ENCODE data around the gene ADARB2.

The ADARB2 gene

DNA sequence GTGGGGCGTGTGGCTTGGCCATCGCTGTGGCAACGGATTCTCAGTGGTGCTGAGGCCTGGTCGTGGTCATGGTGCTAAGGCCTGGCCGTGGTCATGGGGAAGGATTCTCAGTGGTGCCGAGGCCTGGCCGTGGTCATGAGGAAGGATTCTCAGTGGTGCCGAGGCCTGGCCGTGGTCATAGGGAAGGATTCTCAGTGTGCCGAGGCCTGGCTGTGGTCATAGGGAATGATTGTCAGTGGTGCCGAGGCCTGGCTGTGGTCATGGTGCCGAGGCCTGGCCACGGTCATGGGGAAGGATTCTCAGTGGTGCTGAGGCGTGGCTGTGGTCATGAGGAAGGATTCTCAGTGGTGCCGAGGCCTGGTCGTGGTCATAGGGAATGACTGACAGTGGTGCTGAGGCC is 327.9 kb downstream of the ADARB2 start:
- TF ChIP-seq PAX5 (IDR thresholded peaks at IDR 0.05; ENCODE audit: insufficient read depth, low read length, severe bottlenecking) (no peak), POLR2AphosphoS5 (IDR thresholded peaks at IDR 0.05; ENCODE audit: low read depth, low read length) (no peak), POLR2A (IDR thresholded peaks at IDR 0.05; ENCODE audit: low read depth, low read length) (no peak), SPI1 (IDR thresholded peaks at IDR 0.05; ENCODE audit: low read depth, low read length) (no peak), TAF1 (IDR thresholded peaks at IDR 0.05; ENCODE audit: low read depth, low read length) (no peak), POU2F2 (IDR thresholded peaks at IDR 0.05; ENCODE audit: low read depth, low read length) (no peak)
- DNase-seq (ENCODE audit: insufficient read length, low spot score) = no peak
- no peak for FAIRE-seq

DNA sequence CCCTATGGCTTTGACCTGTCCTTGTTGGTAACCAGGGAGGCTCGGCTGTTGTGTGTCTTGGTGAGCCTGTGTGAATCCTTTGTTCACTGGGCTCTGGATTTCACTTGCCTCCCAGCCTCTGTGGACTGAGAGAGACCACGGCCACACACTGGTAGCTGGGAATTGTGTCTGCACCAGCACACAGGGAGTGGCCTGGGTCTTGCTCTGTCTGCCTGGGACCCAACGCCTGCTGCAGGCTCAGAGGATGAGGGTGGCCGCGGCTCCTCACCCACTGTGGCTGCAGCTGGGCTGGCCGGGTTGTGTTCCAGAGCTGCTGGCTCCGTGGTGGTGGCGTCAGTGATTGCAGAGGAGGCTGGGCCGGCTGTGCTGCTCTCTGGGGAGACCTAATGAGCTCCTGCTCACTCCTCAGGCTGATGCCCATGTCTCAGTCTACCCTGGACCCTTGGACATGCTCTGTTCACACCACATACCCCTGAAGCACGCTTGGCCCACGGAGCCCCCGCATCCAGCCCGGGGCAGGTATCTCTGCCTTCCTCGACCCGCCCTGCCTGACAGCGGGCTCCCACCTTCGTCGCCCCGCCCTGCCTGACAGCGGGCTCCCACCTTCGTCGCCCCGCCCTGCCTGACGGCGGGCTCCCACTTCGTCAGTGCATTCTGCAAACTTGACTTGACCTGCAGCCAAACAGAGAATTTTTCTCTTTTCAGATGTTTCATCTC is 328.5 kb downstream of the ADARB2 start:
- no peak for FAIRE-seq
- TF ChIP-seq SPI1 (IDR thresholded peaks at IDR 0.05; ENCODE audit: low read depth, low read length) (no peak), TAF1 (IDR thresholded peaks at IDR 0.05; ENCODE audit: low read depth, low read length) (no peak), POU2F2 (IDR thresholded peaks at IDR 0.05; ENCODE audit: low read depth, low read length) (no peak), POLR2AphosphoS5 (IDR thresholded peaks at IDR 0.05; ENCODE audit: low read depth, low read length) (no peak), PAX5 (IDR thresholded peaks at IDR 0.05; ENCODE audit: insufficient read depth, low read length, severe bottlenecking) (no peak)
- DNase-seq (ENCODE audit: insufficient read length, low spot score) = no peak

DNA sequence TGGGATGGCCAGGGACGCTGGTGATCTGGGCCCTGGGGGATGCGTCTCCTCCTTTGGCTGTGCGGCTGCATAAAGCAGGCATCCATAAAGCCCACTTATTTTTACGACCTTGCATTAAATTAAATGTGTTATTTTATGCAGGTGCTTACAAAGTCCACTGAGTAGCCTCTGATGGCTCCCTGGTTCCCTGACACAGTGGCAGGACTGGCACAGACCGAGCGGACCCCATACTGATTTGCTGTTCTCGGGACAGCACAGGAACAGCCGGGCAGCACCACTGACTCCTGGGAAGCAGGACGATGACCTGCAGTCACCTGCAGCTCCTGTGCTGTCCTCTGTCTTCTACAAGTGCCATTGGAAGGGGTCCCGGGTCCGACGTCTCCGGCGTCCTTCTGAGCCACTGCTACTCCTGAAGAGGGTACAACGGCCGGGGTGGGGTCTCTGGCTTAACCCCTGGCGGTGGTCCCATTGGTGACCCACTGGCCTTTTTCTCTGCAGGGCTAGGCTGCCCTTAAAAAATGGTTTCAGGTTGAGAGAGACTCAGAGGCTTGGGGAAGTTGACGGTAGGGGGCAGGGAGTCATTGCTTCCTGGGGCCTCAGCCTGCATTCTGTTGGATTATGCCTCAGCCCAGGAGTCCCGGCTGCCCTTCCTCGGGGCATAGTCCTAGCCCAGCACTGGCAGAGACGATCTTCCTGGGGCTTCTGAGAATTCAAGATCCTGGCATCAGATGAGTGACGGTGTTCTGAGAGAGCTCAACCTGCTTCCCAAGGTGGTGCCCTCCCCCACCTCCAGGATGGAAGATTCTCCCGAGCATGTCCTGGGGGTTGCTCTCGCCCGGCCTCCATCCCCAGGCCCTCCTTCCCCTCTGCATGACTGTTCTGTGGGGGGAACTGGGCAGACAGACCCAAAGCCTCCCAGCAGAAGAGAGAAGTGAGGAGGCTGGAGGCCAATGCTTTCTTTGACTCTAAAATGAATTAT is 330.1 kb downstream of the ADARB2 start:
- no peak for DNase-seq (ENCODE audit: insufficient read length, low spot score)
- TF ChIP-seq SPI1 (IDR thresholded peaks at IDR 0.05; ENCODE audit: low read depth, low read length) (no peak), POLR2A (IDR thresholded peaks at IDR 0.05; ENCODE audit: low read depth, low read length) (no peak), TAF1 (IDR thresholded peaks at IDR 0.05; ENCODE audit: low read depth, low read length) (no peak), POU2F2 (IDR thresholded peaks at IDR 0.05; ENCODE audit: low read depth, low read length) (no peak), POLR2AphosphoS5 (IDR thresholded peaks at IDR 0.05; ENCODE audit: low read depth, low read length) (no peak), PAX5 (IDR thresholded peaks at IDR 0.05; ENCODE audit: insufficient read depth, low read length, severe bottlenecking) (no peak)
- FAIRE-seq = no peak

DNA sequence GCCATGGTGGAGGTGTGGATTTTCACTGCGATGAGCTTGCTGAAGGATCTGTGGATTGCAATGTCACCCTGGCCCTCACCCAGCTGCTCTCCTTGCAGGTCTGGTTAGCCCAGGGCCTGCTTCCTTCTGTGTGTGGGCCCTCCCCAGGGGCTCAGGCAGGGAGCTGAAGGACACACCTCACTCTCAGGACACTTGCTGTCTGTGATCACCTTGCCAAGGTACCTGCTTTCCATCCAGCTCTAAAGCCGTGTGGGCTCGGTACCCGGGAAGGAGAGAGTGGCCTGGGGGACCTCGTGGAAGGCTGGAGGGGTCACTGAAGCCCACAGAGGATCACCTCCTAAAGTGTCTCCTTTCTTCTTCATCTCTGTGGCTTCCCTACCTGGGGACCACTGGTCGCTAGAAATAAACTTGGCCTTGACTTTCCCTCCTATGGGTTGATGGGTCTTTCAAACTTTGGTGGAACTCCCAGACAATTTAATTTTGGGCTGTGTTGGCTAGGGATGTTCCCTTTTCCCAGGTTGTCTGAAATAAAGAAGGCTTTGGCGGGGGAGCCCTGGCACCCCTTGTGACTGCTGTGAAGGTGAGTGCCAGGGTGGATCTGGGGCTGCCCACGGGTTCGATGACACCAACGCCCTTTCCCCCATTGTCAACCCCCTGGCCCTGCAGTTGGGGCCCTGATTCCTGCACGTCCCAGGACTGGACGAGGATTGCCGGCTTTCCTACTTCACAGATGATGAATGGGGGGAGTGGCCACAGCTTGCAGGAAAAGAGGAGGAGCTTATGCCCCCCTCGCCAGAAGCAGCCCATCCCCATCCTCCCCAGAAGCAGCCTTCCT is 331.0 kb downstream of the ADARB2 start:
- TF ChIP-seq POLR2A (IDR thresholded peaks at IDR 0.05; ENCODE audit: low read depth, low read length) (no peak), POU2F2 (IDR thresholded peaks at IDR 0.05; ENCODE audit: low read depth, low read length) (no peak), PAX5 (IDR thresholded peaks at IDR 0.05; ENCODE audit: insufficient read depth, low read length, severe bottlenecking) (no peak), POLR2AphosphoS5 (IDR thresholded peaks at IDR 0.05; ENCODE audit: low read depth, low read length) (no peak), TAF1 (IDR thresholded peaks at IDR 0.05; ENCODE audit: low read depth, low read length) (no peak), SPI1 (IDR thresholded peaks at IDR 0.05; ENCODE audit: low read depth, low read length) (no peak)
- DNase-seq (ENCODE audit: insufficient read length, low spot score) = no peak
- FAIRE-seq = no peak

DNA sequence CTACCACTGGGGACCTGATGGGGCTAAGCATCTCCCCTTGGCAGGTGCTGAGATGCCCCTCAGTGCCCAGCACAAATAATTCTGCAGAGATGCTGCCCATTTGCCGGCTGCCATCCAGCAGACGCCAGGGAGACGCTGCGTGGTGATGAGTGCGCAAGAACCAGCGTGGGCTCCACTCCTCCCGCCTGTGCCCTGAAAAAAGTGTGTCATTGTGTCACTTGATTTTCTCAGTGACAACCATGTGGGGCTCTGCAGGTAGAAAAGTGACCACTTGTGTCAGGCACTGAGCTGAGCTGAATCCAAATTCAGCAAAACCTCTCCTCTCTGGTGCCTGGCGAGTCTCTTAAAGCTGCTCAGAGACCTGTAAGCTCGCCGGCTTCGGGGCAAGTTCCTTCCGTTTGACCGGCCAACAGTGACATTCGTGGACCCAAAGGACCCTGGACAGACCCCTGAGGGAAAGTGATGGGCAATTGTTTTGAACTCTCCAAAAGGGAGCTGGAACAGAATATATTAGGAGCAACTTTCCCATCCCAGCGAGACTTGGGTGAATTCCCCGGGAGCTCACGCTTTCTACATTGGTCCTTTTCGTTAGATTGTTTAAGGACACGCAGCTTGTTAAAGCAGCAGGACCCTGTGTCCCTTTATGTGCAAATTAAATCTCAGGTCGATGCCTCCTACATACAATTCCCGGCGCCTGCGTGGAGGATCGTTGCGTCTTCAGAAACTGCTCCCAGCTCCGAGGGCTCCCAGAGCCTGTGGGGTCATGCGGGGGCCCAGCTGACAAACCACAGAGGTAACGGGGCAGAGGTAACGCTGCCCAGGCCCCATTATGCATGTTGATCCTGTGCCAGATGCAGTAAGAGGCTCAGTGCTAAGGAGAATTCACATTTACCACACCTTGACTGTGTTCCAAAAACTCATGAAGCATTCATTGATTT is 332.7 kb downstream of the ADARB2 start:
- TF ChIP-seq POU2F2 (IDR thresholded peaks at IDR 0.05; ENCODE audit: low read depth, low read length) (no peak), POLR2A (IDR thresholded peaks at IDR 0.05; ENCODE audit: low read depth, low read length) (no peak), POLR2AphosphoS5 (IDR thresholded peaks at IDR 0.05; ENCODE audit: low read depth, low read length) (no peak), TAF1 (IDR thresholded peaks at IDR 0.05; ENCODE audit: low read depth, low read length) (no peak), SPI1 (IDR thresholded peaks at IDR 0.05; ENCODE audit: low read depth, low read length) (no peak), PAX5 (IDR thresholded peaks at IDR 0.05; ENCODE audit: insufficient read depth, low read length, severe bottlenecking) (no peak)
- DNase-seq (ENCODE audit: insufficient read length, low spot score) = no peak
- no peak for FAIRE-seq

DNA sequence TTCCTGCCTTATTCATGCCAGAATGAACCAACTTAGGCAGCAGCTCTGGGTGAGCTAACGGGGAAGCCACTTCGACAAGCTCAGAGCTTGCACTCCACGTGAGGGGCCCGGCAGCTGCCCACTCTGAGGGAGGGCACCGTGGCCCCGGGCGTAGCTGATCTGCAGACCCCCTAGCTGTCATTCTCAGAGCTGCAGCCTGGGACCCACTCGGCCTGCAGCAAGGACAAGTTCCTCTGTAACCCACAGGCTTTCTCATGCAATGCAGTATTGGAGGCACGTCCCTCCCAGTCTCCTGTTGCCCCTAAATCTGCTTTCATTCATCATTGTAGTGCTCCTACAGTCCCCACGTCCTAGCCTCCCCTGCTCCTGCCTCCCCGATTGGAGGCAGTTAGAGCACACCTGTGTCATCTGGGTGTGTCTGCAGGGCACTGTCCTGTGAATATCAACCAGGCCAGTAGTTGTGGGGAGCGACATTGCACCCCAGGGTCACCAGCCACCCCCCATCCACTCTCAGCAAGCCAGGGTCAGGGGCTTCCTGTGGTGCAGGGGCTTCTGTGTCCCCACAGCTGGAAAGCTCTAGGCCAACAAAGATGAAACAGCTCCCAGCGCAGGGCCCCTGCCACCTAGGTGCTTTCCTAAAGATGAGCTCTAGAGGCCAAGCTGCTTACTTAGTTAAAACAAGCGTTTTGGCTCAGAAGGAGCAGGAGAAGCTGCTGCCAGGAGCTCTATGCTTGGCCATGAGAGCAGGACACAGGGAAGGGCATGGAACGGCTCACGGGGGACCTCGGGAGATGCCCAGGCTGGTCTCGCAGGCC is 333.6 kb downstream of the ADARB2 start:
- FAIRE-seq (no peak), DNase-seq (ENCODE audit: insufficient read length, low spot score) (no peak)
- TF ChIP-seq PAX5 (IDR thresholded peaks at IDR 0.05; ENCODE audit: insufficient read depth, low read length, severe bottlenecking) = no peak
- no peak for TF ChIP-seq POU2F2 (IDR thresholded peaks at IDR 0.05; ENCODE audit: low read depth, low read length)
- no peak for TF ChIP-seq SPI1 (IDR thresholded peaks at IDR 0.05; ENCODE audit: low read depth, low read length)
- TF ChIP-seq POLR2AphosphoS5 (IDR thresholded peaks at IDR 0.05; ENCODE audit: low read depth, low read length) = no peak
- no peak for TF ChIP-seq TAF1 (IDR thresholded peaks at IDR 0.05; ENCODE audit: low read depth, low read length)
- no peak for TF ChIP-seq POLR2A (IDR thresholded peaks at IDR 0.05; ENCODE audit: low read depth, low read length)

DNA sequence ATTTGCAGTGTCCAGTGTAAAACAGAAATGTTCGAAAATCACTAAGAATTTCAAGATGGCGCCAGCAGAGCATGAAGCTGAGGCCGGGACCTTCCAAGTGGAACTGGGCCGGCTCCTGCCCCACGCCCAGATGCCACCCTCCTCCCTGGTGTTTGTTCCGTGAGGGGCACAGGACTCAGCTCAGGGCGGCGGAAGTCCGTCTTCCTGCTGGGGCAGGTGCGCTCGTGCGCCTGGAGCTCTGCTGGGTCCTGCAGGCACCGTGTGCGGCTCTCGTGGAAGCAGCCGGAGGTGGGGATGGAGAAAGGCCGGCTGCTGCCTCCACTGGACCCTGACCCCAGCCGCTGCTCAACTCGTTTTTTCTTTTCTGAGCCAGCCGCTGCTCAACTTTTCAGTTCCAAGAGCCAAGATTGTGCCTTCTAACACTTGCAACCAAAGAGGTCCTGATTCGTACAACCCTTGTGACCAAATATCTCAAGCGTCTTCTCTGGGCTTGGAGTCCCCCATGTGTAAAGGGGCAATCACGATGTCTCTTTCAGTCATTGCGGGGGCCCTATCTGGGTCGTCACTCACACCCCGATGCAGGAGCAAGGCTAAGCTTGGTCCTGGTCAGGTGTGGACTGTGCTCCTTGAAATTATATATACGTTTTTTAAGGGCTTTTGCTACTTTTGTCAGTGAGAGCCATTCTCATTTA is 334.4 kb downstream of the ADARB2 start:
- no peak for DNase-seq (ENCODE audit: insufficient read length, low spot score)
- FAIRE-seq = no peak
- TF ChIP-seq TAF1 (IDR thresholded peaks at IDR 0.05; ENCODE audit: low read depth, low read length) (no peak), SPI1 (IDR thresholded peaks at IDR 0.05; ENCODE audit: low read depth, low read length) (no peak), PAX5 (IDR thresholded peaks at IDR 0.05; ENCODE audit: insufficient read depth, low read length, severe bottlenecking) (no peak), POLR2A (IDR thresholded peaks at IDR 0.05; ENCODE audit: low read depth, low read length) (no peak), POU2F2 (IDR thresholded peaks at IDR 0.05; ENCODE audit: low read depth, low read length) (no peak), POLR2AphosphoS5 (IDR thresholded peaks at IDR 0.05; ENCODE audit: low read depth, low read length) (no peak)
